ENCODE results near the gene MN1. TPM values are rescaled to one million over a fixed set of nuclear protein-coding genes. Genes with fewer than 3 reads are reported as not detected.

The MN1 gene
- polyA plus RNA-seq, 1 donor = 16.9 TPM

GRCh38 chr22:27740202-27740748 is 61.3 kb downstream of the MN1 start:
- DNase-seq (ENCODE audit: low read depth) = no peak

- no peak for DNase-seq (ENCODE audit: low read depth)
Measured at GRCh38 chr22:27737521-27737920, 64.0 kb downstream of the MN1 start.

GRCh38 chr22:27734066-27734465 is 67.5 kb downstream of the MN1 start:
- DNase-seq (ENCODE audit: low read depth) = no peak

GRCh38 chr22:27732841-27733240 is 68.7 kb downstream of the MN1 start:
- DNase-seq (ENCODE audit: low read depth) = no peak

- DNase-seq (ENCODE audit: low read depth) = no peak
Measured at GRCh38 chr22:27732391-27732790, 69.2 kb downstream of the MN1 start.

- DNase-seq (ENCODE audit: low read depth) = no peak
Measured at GRCh38 chr22:27731621-27732020, 69.9 kb downstream of the MN1 start.

GRCh38 chr22:27730641-27731433 is 70.7 kb downstream of the MN1 start:
- DNase-seq (ENCODE audit: low read depth) = no peak

GRCh38 chr22:27729246-27729645 is 72.3 kb downstream of the MN1 start:
- no peak for DNase-seq (ENCODE audit: low read depth)

- no peak for DNase-seq (ENCODE audit: low read depth)
Measured at GRCh38 chr22:27727673-27728451, 73.7 kb downstream of the MN1 start.

GRCh38 chr22:27726686-27727449 is 74.7 kb downstream of the MN1 start:
- DNase-seq (ENCODE audit: low read depth) = no peak

- DNase-seq (ENCODE audit: low read depth) = no peak
Measured at GRCh38 chr22:27726331-27726685, 75.2 kb downstream of the MN1 start.

- no peak for DNase-seq (ENCODE audit: low read depth)
Measured at GRCh38 chr22:27725661-27726060, 75.9 kb downstream of the MN1 start.

- no peak for DNase-seq (ENCODE audit: low read depth)
Measured at GRCh38 chr22:27724709-27725108, 76.8 kb downstream of the MN1 start.

GRCh38 chr22:27724157-27724556 is 77.4 kb downstream of the MN1 start:
- DNase-seq (ENCODE audit: low read depth) = no peak

GRCh38 chr22:27723708-27724107 is 77.8 kb downstream of the MN1 start:
- no peak for DNase-seq (ENCODE audit: low read depth)

GRCh38 chr22:27723158-27723557 is 78.4 kb downstream of the MN1 start:
- no peak for DNase-seq (ENCODE audit: low read depth)

- DNase-seq (ENCODE audit: low read depth) = no peak
Measured at GRCh38 chr22:27720860-27721259, 80.7 kb downstream of the MN1 start.

- DNase-seq (ENCODE audit: low read depth) = no peak
Measured at GRCh38 chr22:27719535-27720227, 81.9 kb downstream of the MN1 start.

GRCh38 chr22:27719036-27719347 is 82.6 kb downstream of the MN1 start:
- no peak for DNase-seq (ENCODE audit: low read depth)

- DNase-seq (ENCODE audit: low read depth) = peak; percentile 77
Measured at GRCh38 chr22:27718186-27719035, 83.1 kb downstream of the MN1 start.

- no peak for DNase-seq (ENCODE audit: low read depth)
Measured at GRCh38 chr22:27717094-27717493, 84.5 kb downstream of the MN1 start.

Data from forelimb muscle (tissue), 1 donor.